OCI-LY7 (cell line): ENCODE results near the gene NISCH. TPM values are rescaled to one million over a fixed set of nuclear protein-coding genes. Genes with fewer than 3 reads are reported as not detected.

Source experiments
- BruUV-seq: library from RNA; stranded (reverse); fragments of 400-500 nt; replicated peaks from 2 replicates; lab custom pipeline; 2021; lab: Mats Ljungman, UMichigan
- CTCF ChIA-PET: fragments of 300-600 bp; sonication (Branson Sonifier 250); formaldehyde crosslinking; loops from one replicate; lab custom pipeline; 2022; ENCODE audit warnings: antibody characterized with exemption; ENCODE audit not compliant: unreplicated experiment; lab: Charles Lee
- POLR2A ChIA-PET: fragments of 300-600 bp; sonication (Branson Sonifier 250); formaldehyde crosslinking; loops from one replicate; lab custom pipeline; 2022; ENCODE audit warnings: antibody characterized with exemption; lab: Charles Lee
- DNase-seq: peaks from one replicate; pipeline ENCODE4 v3.0.0-alpha.2; 2015; ENCODE audit warnings: low spot score
- H2AFZ ChIP-seq: fragments of 200-600 bp; sonication (generic), shearing (Covaris generic); 2 replicates; pipeline ENCODE4 v1.6.1; 2014; ENCODE audit warnings: mild to moderate bottlenecking, antibody characterized with exemption, low read length, moderate library complexity
- H3K27ac ChIP-seq: fragments of 200-600 bp; sonication (generic); 2 replicates; pipeline ENCODE4 v1.5.1; 2014; ENCODE audit warnings: mixed run types, low read depth, mild to moderate bottlenecking, moderate library complexity, low read length, inconsistent platforms; ENCODE audit not compliant: poor library complexity, severe bottlenecking
- H3K36me3 ChIP-seq: fragments of 200-600 bp; sonication (generic); 2 replicates; pipeline ENCODE4 v1.6.1; 2014; ENCODE audit warnings: mild to moderate bottlenecking, antibody characterized with exemption, low read length, moderate library complexity, mixed read lengths; ENCODE audit not compliant: insufficient read depth
- H3K4me1 ChIP-seq: fragments of 200-600 bp; sonication (generic); 2 replicates; pipeline ENCODE4 v1.5.1; 2014; ENCODE audit warnings: mild to moderate bottlenecking, low read length; ENCODE audit not compliant: insufficient read depth, poor library complexity, severe bottlenecking
- H3K4me2 ChIP-seq: fragments of 200-600 bp; sonication (generic); 2 replicates; pipeline ENCODE4 v1.6.1; 2014; ENCODE audit warnings: mild to moderate bottlenecking, low read length
- H3K4me3 ChIP-seq: fragments of 200-600 bp; sonication (generic); 2 replicates; pipeline ENCODE4 v1.5.1; 2014; ENCODE audit warnings: mild to moderate bottlenecking, low read depth, low read length; ENCODE audit not compliant: poor library complexity, severe bottlenecking
- H3K79me2 ChIP-seq: fragments of 200-600 bp; sonication (generic); 2 replicates; pipeline ENCODE4 v1.6.1; 2016; ENCODE audit warnings: low read depth, mild to moderate bottlenecking, low read length, moderate library complexity, mixed read lengths; ENCODE audit not compliant: insufficient read depth
- H3K9me2 ChIP-seq: fragments of 200-600 bp; sonication (generic); 2 replicates; pipeline ENCODE4 v1.6.1; 2016; ENCODE audit warnings: mild to moderate bottlenecking, low read length, mixed read lengths; ENCODE audit not compliant: insufficient read depth
- H3K9me3 ChIP-seq: fragments of 200-600 bp; sonication (generic); 2 replicates; pipeline ENCODE4 v1.6.1; 2014; ENCODE audit warnings: mild to moderate bottlenecking, mixed run types, low read length, mixed read lengths
- H4K20me1 ChIP-seq: fragments of 200-600 bp; sonication (generic); 2 replicates; pipeline ENCODE4 v1.6.1; 2014; ENCODE audit warnings: mild to moderate bottlenecking, antibody characterized with exemption, low read length, moderate library complexity, mixed read lengths; ENCODE audit not compliant: insufficient read depth
- CTCF ChIP-seq: fragments of 200-600 bp; sonication (generic); conservative IDR thresholded peaks from 2 replicates; pipeline ENCODE4 v1.5.1; 2014; ENCODE audit warnings: mild to moderate bottlenecking, antibody characterized with exemption, low read length, moderate library complexity, mixed read lengths
- EZH2phosphoT487 ChIP-seq: fragments of 200-600 bp; sonication (generic); IDR thresholded peaks from 2 replicates; pipeline ENCODE4 v1.6.1; 2018; ENCODE audit warnings: low read depth, borderline replicate concordance, mild to moderate bottlenecking, mixed run types, antibody characterized with exemption, low read length, moderate library complexity, mixed read lengths
- intact Hi-C: fragments of 100-400 bp; cut with micrococcal nuclease; formaldehyde crosslinking; loops from one replicate; pipeline ENCODE4 v1.10.0; 2022; ENCODE audit not compliant: unreplicated experiment
- total RNA-seq, 2 experiments: library from RNA; depleted of rRNA in 1 of 2; stranded (reverse); fragments of >200 nt in 1 of 2; shearing (Covaris generic) in 1 of 2; gene quantifications; 2 replicates each; pipeline ENCODE4 v1.2.3, GENCODE V29; 2014 to 2022

Gene NISCH
- total RNA-seq, 2 experiments from 2014 or later = 60.5 to 73.3 TPM

GRCh38 chr3:52436500-52437149 lies 18.8 kb upstream of the NISCH start:
- no TSS peak for BruUV-seq
- H3K4me2 ChIP-seq = no peak overlapping the region
- CTCF ChIA-PET = no interaction called here
- no peaks in the 10 kb centered on the region for H3K36me3 ChIP-seq
- H2AFZ ChIP-seq = no peak overlapping the region
- H3K9me2 ChIP-seq = no peaks in the 10 kb centered on the region
- H3K9me3 ChIP-seq = no peaks in the 10 kb centered on the region
- intact Hi-C loops = no loop called here
- H3K27ac ChIP-seq = no peak overlapping the region
- no peaks in the 10 kb centered on the region for H4K20me1 ChIP-seq
- POLR2A ChIA-PET = no interaction called here
- DNase-seq = no peak
- no peaks in the 10 kb centered on the region for H3K79me2 ChIP-seq
- H3K4me3 ChIP-seq = no peak overlapping the region
- peaks cover 8% of the 10 kb centered on the region for H3K4me1 ChIP-seq
- TF ChIP-seq CTCF = no peak

DNA sequence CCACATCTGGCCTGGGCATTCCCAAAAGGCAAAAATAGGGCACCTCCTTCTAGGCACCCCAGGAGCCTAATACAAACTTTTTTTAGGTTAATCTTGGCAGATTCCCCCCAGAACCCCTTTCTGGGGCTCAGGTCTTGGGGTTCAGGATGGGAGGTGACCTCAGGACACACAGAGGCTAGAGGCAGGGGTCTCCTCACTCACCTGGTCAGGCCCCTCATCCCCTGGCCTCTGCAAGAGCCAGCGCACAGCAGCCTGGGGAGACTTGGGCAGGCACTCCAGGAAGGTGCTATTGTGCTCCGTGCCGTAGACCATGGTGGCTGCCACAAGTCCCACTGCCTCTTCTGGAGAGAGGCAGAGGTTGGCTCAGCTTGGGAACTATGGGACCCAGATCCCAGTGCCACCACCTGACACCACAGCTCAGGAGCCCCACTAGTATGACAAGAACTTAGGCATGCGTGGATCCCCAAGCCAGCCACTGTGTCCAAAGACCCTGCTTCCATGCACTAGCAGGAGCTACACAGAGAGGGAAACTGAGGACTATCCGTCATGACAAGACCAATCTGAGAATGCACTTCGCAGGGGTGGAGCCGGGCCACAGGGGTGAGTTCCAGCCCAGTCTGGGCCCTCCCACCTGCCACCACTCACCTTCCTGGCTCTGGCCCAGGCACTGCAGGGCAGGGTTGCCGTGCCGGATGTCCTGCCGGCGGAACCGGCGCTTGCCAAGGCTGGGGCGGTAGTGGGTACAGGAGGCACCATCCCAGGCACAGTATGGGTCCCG lies 17.9 kb upstream of the NISCH start:
- Histone ChIP-seq H4K20me1 (no peaks in the 10 kb centered on the region), H3K4me2 (no peak overlapping the region), H3K9me2 (no peaks in the 10 kb centered on the region), H3K9me3 (no peaks in the 10 kb centered on the region), H3K27ac (no peak overlapping the region), H2AFZ (no peak overlapping the region), H3K4me3 (no peak overlapping the region), H3K79me2 (no peaks in the 10 kb centered on the region), H3K36me3 (no peaks in the 10 kb centered on the region), H3K4me1 (peaks cover 8% of the 10 kb centered on the region)
- ChIA-PET POLR2A (no interaction called here), CTCF (no interaction called here)
- no TSS peak for BruUV-seq
- DNase-seq = no peak
- TF ChIP-seq EZH2phosphoT487 (no peak), CTCF (no peak)
- intact Hi-C loops = no loop called here

DNA sequence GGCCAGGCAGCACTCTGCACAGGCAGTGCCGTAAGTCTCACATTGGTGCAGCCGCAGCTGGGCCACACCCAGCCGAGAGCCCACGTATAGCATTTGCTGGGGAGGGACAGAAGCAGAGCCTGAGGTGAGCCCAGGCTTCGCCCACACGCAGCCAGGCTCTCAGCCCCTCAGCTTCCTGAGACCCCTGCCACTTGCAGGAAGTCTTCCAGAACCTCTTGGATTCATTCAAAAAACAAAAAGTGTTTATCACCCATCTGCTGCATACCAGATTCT lies 17.4 kb upstream of the NISCH start:
- H3K36me3 ChIP-seq = no peaks in the 10 kb centered on the region
- intact Hi-C loops = no loop called here
- peaks cover 8% of the 10 kb centered on the region for H3K4me1 ChIP-seq
- CTCF ChIA-PET = no interaction called here
- no TSS peak for BruUV-seq
- DNase-seq = no peak
- POLR2A ChIA-PET = no interaction called here
- H3K9me2 ChIP-seq = no peaks in the 10 kb centered on the region
- H3K9me3 ChIP-seq = no peaks in the 10 kb centered on the region
- H3K79me2 ChIP-seq = no peaks in the 10 kb centered on the region
- H3K4me2 ChIP-seq = no peak overlapping the region
- no peak overlapping the region for H3K4me3 ChIP-seq
- H2AFZ ChIP-seq = no peak overlapping the region
- no peak for TF ChIP-seq CTCF
- H3K27ac ChIP-seq = no peak overlapping the region
- H4K20me1 ChIP-seq = no peaks in the 10 kb centered on the region
